Skeletal muscle tissue (tissue), 5 donors: ENCODE results near the gene MXD4. TPM values are rescaled to one million over a fixed set of nuclear protein-coding genes. Genes with fewer than 3 reads are reported as not detected.
"Not testable (repeated sequence)": the region's sequence is repeated elsewhere in the genome, so short reads cannot be mapped to it uniquely, and the experiment has no call there.

ENCODE experiments used
- H3K27ac ChIP-seq: one replicate; pipeline ENCODE4 v1.7.0; 2013; ENCODE audit warnings: mild to moderate bottlenecking, low read depth, low read length, inconsistent platforms
- H3K27me3 ChIP-seq, 3 donors: one replicate each; pipeline ENCODE4 v1.7.0; 2013; ENCODE audit warnings: low read length in 3 of 3; ENCODE audit not compliant: control insufficient read depth in 3 of 3, insufficient read depth in 3 of 3
- H3K36me3 ChIP-seq, 3 donors: one replicate each; pipeline ENCODE4 v1.7.0; 2013; ENCODE audit warnings: low read length in 3 of 3; ENCODE audit not compliant: control insufficient read depth in 3 of 3, insufficient read depth in 3 of 3
- H3K4me1 ChIP-seq, 3 donors: one replicate each; pipeline ENCODE4 v1.7.0; 2013; ENCODE audit warnings: low read length in 3 of 3, mild to moderate bottlenecking in 3 of 3; ENCODE audit not compliant: control insufficient read depth in 3 of 3, insufficient read depth in 3 of 3
- H3K4me3 ChIP-seq, 3 donors: one replicate each; pipeline ENCODE4 v1.7.0; 2013; ENCODE audit warnings: low read length in 3 of 3
- H3K9ac ChIP-seq, 3 donors: one replicate each; pipeline ENCODE4 v1.7.0; 2013; ENCODE audit warnings: low read length in 3 of 3, mild to moderate bottlenecking in 3 of 3, moderate library complexity in 2 of 3, low read depth in 1 of 3
- H3K9me3 ChIP-seq, 3 donors: one replicate each; pipeline ENCODE4 v1.7.0; 2013; ENCODE audit warnings: low read length in 3 of 3; ENCODE audit not compliant: control insufficient read depth in 3 of 3
- small RNA-seq: library from RNA; depleted of rRNA; stranded (forward); fragments of <200 nt; gene quantifications from one replicate; pipeline ENCODE3, GENCODE V24; 2014
- total RNA-seq: library from RNA; depleted of rRNA; stranded (reverse); fragments of >200 nt; gene quantifications from one replicate; pipeline ENCODE4 v1.2.3, GENCODE V29; 2014
- donor health status: Osteomylitis.

The MXD4 gene
- total RNA-seq, 1 donor from 2014 or later = 21.4 TPM

- no peak overlapping the region for H3K4me3 ChIP-seq
- no peaks in the 10 kb centered on the region for H3K27me3 ChIP-seq
- H3K36me3 ChIP-seq = peaks cover 0 to 5% (median 5%) of the 10 kb centered on the region in 3 donors
- H3K4me1 ChIP-seq = peaks cover 5 to 16% (median 6%) of the 10 kb centered on the region in 3 donors
- no peaks in the 10 kb centered on the region for H3K9me3 ChIP-seq
- H3K27ac ChIP-seq = no peak overlapping the region
- no peak overlapping the region for H3K9ac ChIP-seq
Measured at GRCh38 chr4:2218436-2218835, 43.5 kb downstream of the MXD4 start.

GRCh38 chr4:2217726-2218125 is 44.2 kb downstream of the MXD4 start:
- no peaks in the 10 kb centered on the region for H3K27me3 ChIP-seq
- no peak overlapping the region for H3K27ac ChIP-seq
- no peak overlapping the region for H3K9ac ChIP-seq
- peaks cover 0 to under 1% (median 0%) of the 10 kb centered on the region in 3 donors for H3K36me3 ChIP-seq
- no peak overlapping the region for H3K4me3 ChIP-seq
- H3K4me1 ChIP-seq = peaks cover 1 to 9% (median 5%) of the 10 kb centered on the region in 3 donors
- no peaks in the 10 kb centered on the region for H3K9me3 ChIP-seq

GRCh38 chr4:2212831-2213230 is 49.1 kb downstream of the MXD4 start:
- no peak overlapping the region for H3K9ac ChIP-seq
- no peak overlapping the region for H3K4me3 ChIP-seq
- no peaks in the 10 kb centered on the region for H3K4me1 ChIP-seq
- H3K27me3 ChIP-seq = no peaks in the 10 kb centered on the region
- peaks cover 0 to under 1% (median under 1%) of the 10 kb centered on the region in 3 donors for H3K36me3 ChIP-seq
- H3K27ac ChIP-seq = no peak overlapping the region
- no peaks in the 10 kb centered on the region for H3K9me3 ChIP-seq

GRCh38 chr4:2202789-2203188 is 59.1 kb downstream of the MXD4 start:
- not testable (repeated sequence) for H3K4me3 ChIP-seq, H3K4me1 ChIP-seq, H3K9ac ChIP-seq, H3K36me3 ChIP-seq, H3K9me3 ChIP-seq, H3K27ac ChIP-seq, H3K27me3 ChIP-seq

Small RNA genes within 50 kb of the gene (small RNA-seq; reads per million reads assigned to genes)
- gene COX6B1P5 = not detected

Other genes with a start within 250 kb of the MXD4 start
- gene NAT8L, start 202.8 kb downstream of the MXD4 start, total RNA-seq = 1.0 TPM
- 6.8 TPM for gene HAUS3, start 20.0 kb downstream of the MXD4 start, total RNA-seq
- 4.2 TPM for gene POLN, start 20.0 kb downstream of the MXD4 start, total RNA-seq
- 1.0 TPM for gene ZFYVE28, start 156.5 kb upstream of the MXD4 start, total RNA-seq
- not detected for gene CFAP99, start 156.8 kb upstream of the MXD4 start, total RNA-seq
- gene RNF4, start 207.0 kb upstream of the MXD4 start, total RNA-seq = 29.2 TPM